Measurements from ENCODE around the gene HSDL2. TPM values are rescaled to one million over a fixed set of nuclear protein-coding genes. Genes with fewer than 3 reads are reported as not detected.

The HSDL2 gene
- total and polyA plus RNA-seq, 10 of the 15 experiments (the other 5 are each of a cell fraction or from before 2014, with no cell fraction given): 20.9 to 46.1 (median 27.0) TPM

DNA sequence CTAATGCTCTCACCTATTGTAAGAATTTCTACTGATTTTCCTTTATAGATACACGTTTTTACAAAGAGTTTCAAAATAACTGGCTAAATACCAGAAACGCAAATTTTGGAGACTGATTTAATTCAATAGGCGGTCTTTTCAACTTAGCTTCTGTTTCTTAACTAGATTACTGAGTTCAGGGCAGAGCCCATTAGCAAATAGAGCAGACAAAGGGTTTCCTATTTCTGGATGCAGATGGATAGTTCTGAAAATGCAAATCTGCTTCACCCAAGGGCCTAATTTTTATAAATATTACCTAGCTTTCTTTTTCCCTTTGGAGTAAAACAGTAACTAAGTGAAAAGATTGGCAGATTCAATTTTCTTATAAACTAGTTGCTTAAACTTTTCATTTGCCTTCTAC, 93.1 kb downstream of the HSDL2 start:
- H2AFZ ChIP-seq (ENCODE audit: control insufficient read depth, low read depth, low read length): no peak overlapping the region
- H3K9me3 ChIP-seq (replicated peaks; ENCODE audit: control insufficient read depth, insufficient read depth, low read length): no peaks in the 10 kb centered on the region; the same call in 2 of the 3 replicates
- in situ Hi-C loops (cut with MboI) (no loop called here), intact Hi-C loops (cut with micrococcal nuclease; ENCODE audit: unreplicated experiment) (no loop called here)
- ATAC-seq (no peak), DNase-seq (ENCODE audit: low read depth, low spot score) (no peak), FAIRE-seq (no peak)
- H3K4me2 ChIP-seq (ENCODE audit: control insufficient read depth, insufficient read depth): no peak overlapping the region
- H3K4me1 ChIP-seq (ENCODE audit: control insufficient read depth, insufficient read depth, low read length): no peaks in the 10 kb centered on the region
- POLR2A ChIA-PET: no interaction called here
- RAD21 ChIA-PET (ENCODE audit: unreplicated experiment): no interaction called here
- H3K79me2 ChIP-seq (ENCODE audit: control insufficient read depth, insufficient read depth, low read length): no peaks in the 10 kb centered on the region
- no peak for TF ChIP-seq EED (IDR thresholded peaks at IDR 0.05; ENCODE audit: low read depth)
- H3K9ac ChIP-seq (ENCODE audit: control insufficient read depth, insufficient read depth, low read length): no peak overlapping the region
- H3K27ac ChIP-seq (ENCODE audit: control insufficient read depth, insufficient read depth): no peak overlapping the region
- CTCF ChIA-PET: interaction anchor here (0.6 to 1.0 kb wide), 3 partner anchors 28 to 1205 kb away, joined by 3 to 4 read pairs (median 4); no protein-coding TSS in a partner anchor
- no peak overlapping the region for H3K4me3 ChIP-seq
- peaks cover 0 to 6% of the 10 kb centered on the region in 2 experiments; a peak in 2 of 4 replicates for H3K36me3 ChIP-seq (ENCODE audit: control insufficient read depth in 2 of 2, insufficient read depth in 2 of 2, low read length in 1 of 2)
- no peaks in the 10 kb centered on the region for H3K27me3 ChIP-seq (replicated peaks in 1 of 2; ENCODE audit: control insufficient read depth in 2 of 2, insufficient read depth in 2 of 2, low read length in 1 of 2)
- H4K20me1 ChIP-seq (ENCODE audit: control insufficient read depth, insufficient read depth): no peaks in the 10 kb centered on the region
- BruUV-seq (replicated peaks): no TSS peak
- WGBS (ENCODE audit: insufficient coverage, insufficient replicate concordance, low lambda C conversion rate, missing lambda C conversion rate): 70% methylated on average over 3 of the region's 3 CpGs
- SMC1A ChIA-PET (ENCODE audit: uncharacterized antibody, unreplicated experiment): interaction anchor here (0.6 to 1.3 kb wide), 3 partner anchors 8 to 335 kb away, joined by 3 read pairs; no protein-coding TSS in a partner anchor

DNA sequence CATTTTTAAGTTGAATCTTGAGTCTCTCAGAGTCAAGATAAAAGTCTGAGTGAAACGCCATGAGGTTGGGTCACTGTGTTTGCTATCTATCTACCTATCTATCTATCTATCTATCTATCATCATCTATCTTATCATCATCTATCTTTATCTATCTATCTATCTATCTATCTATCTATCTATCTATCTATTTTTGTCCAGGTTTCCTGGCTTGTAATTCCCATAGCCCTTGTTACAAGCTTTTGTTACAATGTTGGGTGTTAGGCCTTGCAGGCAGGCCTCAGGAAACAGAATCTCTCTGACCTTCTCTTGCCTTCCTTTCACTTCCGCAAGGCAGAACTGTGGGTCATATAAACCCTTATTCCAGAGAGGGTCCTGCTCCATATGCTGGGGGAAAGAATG, 94.1 kb downstream of the HSDL2 start:
- Histone ChIP-seq H3K9me3 (replicated peaks; ENCODE audit: control insufficient read depth, insufficient read depth, low read length) (no peaks in the 10 kb centered on the region; the same call in 2 of the 3 replicates), H3K4me1 (ENCODE audit: control insufficient read depth, insufficient read depth, low read length) (no peaks in the 10 kb centered on the region), H3K79me2 (ENCODE audit: control insufficient read depth, insufficient read depth, low read length) (no peaks in the 10 kb centered on the region), H3K9ac (ENCODE audit: control insufficient read depth, insufficient read depth, low read length) (no peak overlapping the region), H3K4me2 (ENCODE audit: control insufficient read depth, insufficient read depth) (no peak overlapping the region), H2AFZ (ENCODE audit: control insufficient read depth, low read depth, low read length) (no peak overlapping the region), H3K4me3 (no peak overlapping the region), H3K27me3 (replicated peaks in 1 of 2; ENCODE audit: control insufficient read depth in 2 of 2, insufficient read depth in 2 of 2, low read length in 1 of 2) (no peaks in the 10 kb centered on the region), H3K36me3 (ENCODE audit: control insufficient read depth in 2 of 2, insufficient read depth in 2 of 2, low read length in 1 of 2) (peaks cover 0 to 6% of the 10 kb centered on the region in 2 experiments; a peak in 2 of 4 replicates), H4K20me1 (ENCODE audit: control insufficient read depth, insufficient read depth) (no peaks in the 10 kb centered on the region), H3K27ac (ENCODE audit: control insufficient read depth, insufficient read depth) (no peak overlapping the region)
- ATAC-seq (no peak), FAIRE-seq (no peak), DNase-seq (ENCODE audit: low read depth, low spot score) (no peak)
- WGBS (ENCODE audit: insufficient coverage, insufficient replicate concordance, low lambda C conversion rate, missing lambda C conversion rate): 98% methylated on average over 2 of the region's 2 CpGs
- TF ChIP-seq, protein P1, sequence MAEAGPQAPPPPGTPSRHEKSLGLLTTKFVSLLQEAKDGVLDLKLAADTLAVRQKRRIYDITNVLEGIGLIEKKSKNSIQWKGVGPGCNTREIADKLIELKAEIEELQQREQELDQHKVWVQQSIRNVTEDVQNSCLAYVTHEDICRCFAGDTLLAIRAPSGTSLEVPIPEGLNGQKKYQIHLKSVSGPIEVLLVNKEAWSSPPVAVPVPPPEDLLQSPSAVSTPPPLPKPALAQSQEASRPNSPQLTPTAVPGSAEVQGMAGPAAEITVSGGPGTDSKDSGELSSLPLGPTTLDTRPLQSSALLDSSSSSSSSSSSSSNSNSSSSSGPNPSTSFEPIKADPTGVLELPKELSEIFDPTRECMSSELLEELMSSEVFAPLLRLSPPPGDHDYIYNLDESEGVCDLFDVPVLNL (IDR thresholded peaks at IDR 0.05; ENCODE audit: low read depth, low read length): no peak
- no peak for TF ChIP-seq IRF4 (IDR thresholded peaks at IDR 0.05; ENCODE audit: low read depth, low read length)
- TF ChIP-seq HDAC6 (IDR thresholded peaks at IDR 0.05; ENCODE audit: unreplicated experiment): no peak
- no peak for TF ChIP-seq EED (IDR thresholded peaks at IDR 0.05; ENCODE audit: low read depth)
- TF ChIP-seq, protein P2, sequence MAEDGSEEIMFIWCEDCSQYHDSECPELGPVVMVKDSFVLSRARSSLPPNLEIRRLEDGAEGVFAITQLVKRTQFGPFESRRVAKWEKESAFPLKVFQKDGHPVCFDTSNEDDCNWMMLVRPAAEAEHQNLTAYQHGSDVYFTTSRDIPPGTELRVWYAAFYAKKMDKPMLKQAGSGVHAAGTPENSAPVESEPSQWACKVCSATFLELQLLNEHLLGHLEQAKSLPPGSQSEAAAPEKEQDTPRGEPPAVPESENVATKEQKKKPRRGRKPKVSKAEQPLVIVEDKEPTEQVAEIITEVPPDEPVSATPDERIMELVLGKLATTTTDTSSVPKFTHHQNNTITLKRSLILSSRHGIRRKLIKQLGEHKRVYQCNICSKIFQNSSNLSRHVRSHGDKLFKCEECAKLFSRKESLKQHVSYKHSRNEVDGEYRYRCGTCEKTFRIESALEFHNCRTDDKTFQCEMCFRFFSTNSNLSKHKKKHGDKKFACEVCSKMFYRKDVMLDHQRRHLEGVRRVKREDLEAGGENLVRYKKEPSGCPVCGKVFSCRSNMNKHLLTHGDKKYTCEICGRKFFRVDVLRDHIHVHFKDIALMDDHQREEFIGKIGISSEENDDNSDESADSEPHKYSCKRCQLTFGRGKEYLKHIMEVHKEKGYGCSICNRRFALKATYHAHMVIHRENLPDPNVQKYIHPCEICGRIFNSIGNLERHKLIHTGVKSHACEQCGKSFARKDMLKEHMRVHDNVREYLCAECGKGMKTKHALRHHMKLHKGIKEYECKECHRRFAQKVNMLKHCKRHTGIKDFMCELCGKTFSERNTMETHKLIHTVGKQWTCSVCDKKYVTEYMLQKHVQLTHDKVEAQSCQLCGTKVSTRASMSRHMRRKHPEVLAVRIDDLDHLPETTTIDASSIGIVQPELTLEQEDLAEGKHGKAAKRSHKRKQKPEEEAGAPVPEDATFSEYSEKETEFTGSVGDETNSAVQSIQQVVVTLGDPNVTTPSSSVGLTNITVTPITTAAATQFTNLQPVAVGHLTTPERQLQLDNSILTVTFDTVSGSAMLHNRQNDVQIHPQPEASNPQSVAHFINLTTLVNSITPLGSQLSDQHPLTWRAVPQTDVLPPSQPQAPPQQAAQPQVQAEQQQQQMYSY (CRISPR knock-in tag; IDR thresholded peaks at IDR 0.05): no peak
- TF ChIP-seq, protein P3, sequence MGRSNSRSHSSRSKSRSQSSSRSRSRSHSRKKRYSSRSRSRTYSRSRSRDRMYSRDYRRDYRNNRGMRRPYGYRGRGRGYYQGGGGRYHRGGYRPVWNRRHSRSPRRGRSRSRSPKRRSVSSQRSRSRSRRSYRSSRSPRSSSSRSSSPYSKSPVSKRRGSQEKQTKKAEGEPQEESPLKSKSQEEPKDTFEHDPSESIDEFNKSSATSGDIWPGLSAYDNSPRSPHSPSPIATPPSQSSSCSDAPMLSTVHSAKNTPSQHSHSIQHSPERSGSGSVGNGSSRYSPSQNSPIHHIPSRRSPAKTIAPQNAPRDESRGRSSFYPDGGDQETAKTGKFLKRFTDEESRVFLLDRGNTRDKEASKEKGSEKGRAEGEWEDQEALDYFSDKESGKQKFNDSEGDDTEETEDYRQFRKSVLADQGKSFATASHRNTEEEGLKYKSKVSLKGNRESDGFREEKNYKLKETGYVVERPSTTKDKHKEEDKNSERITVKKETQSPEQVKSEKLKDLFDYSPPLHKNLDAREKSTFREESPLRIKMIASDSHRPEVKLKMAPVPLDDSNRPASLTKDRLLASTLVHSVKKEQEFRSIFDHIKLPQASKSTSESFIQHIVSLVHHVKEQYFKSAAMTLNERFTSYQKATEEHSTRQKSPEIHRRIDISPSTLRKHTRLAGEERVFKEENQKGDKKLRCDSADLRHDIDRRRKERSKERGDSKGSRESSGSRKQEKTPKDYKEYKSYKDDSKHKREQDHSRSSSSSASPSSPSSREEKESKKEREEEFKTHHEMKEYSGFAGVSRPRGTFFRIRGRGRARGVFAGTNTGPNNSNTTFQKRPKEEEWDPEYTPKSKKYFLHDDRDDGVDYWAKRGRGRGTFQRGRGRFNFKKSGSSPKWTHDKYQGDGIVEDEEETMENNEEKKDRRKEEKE (IDR thresholded peaks at IDR 0.05): no peak
- CTCF ChIA-PET: interaction anchor here (0.9 kb wide), 1 partner anchor 18 kb away, joined by 3 read pairs; no protein-coding TSS in a partner anchor
- intact Hi-C loops (cut with micrococcal nuclease; ENCODE audit: unreplicated experiment) (no loop called here), in situ Hi-C loops (cut with MboI) (no loop called here)
- RAD21 ChIA-PET (ENCODE audit: unreplicated experiment): no interaction called here
- POLR2A ChIA-PET: no interaction called here
- SMC1A ChIA-PET (ENCODE audit: uncharacterized antibody, unreplicated experiment): interaction anchor here (0.9 kb wide), 1 partner anchor 12 kb away, joined by 4 read pairs; no protein-coding TSS in a partner anchor
- BruUV-seq (replicated peaks): no TSS peak
